Measurements from ENCODE around the gene KIFAP3.
"Not testable (repeated sequence)": the region's sequence is repeated elsewhere in the genome, so short reads cannot be mapped to it uniquely, and the experiment has no call there.

Gene KIFAP3

DNA sequence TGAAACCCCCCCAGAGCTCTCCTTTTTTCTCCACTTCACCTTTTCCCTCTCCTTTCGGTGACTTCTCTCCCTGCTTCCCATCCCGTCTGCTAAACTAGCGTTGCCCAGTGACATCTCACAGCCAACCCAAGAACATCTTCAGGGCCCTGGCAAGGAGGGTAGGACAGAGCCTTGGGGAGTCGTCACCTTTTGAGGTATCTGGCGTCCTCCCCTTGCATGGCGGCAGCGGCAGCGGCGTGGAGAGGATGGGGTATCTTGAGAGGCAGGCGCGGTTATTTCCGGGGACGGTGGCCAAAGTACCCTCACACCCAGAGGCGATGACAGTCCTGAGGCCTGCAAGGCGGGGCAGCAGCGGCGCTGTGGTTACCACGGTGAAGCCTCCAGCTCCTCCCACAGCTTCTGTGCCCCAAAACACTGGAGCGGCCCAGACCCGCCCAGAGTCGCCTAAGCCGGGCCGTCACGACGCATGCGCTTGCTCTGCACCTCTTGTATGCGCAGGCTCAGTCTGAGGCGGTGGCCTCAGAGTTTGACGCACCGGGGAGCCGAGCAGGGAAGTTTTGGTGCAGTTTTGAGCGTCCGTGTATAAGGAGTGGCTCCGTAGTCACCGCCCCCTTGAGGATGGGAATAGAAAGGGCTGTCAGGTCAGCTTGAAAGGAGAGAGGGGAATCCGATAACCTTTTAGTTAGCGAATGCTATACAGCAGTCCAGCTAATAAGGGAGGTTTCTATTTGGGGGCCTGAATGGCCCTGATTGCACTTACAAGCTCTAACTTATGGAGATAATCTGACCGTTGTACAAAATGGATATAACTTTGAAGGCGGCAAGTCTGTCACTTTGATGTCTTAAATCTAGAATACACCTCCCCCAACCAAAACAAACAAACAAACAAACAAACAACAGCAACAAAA, at the start of gene KIFAP3:
Gene KIFAP3, minus strand, starts transcription at position 446 of the 908 bp plus-strand sequence. Its CDS starts 228 bp downstream, at position 218.
- Histone ChIP-seq H3K36me3 (ENCODE audit: control insufficient read depth in 1 of 2, insufficient read depth in 2 of 2, low read length in 2 of 2) (no peaks in the 10 kb centered on the region), H3K27me3 (ENCODE audit: low read depth, low read length) (no peaks in the 10 kb centered on the region), H3K4me1 (ENCODE audit: control insufficient read depth in 1 of 2, insufficient read depth in 2 of 2, low read length in 2 of 2) (peaks cover 8 to 21% of the 10 kb centered on the region in 2 donors), H3K27ac (ENCODE audit: low read length) (peak within 1 kb of the TSS; percentile 89), H3K9me3 (ENCODE audit: control insufficient read depth in 1 of 2, low read length in 2 of 2) (peaks cover 0 to 5% of the 10 kb centered on the region in 2 donors), H3K4me3 (ENCODE audit: low read depth in 1 of 2, low read length in 2 of 2) (peak within 1 kb of the TSS; percentile 97 to 99)

GRCh38 chr1:170122366-170122765, 47.9 kb upstream of the KIFAP3 start:
- Histone ChIP-seq H3K36me3 (ENCODE audit: control insufficient read depth in 1 of 2, insufficient read depth in 2 of 2, low read length in 2 of 2) (no peaks in the 10 kb centered on the region), H3K4me1 (ENCODE audit: control insufficient read depth in 1 of 2, insufficient read depth in 2 of 2, low read length in 2 of 2) (no peaks in the 10 kb centered on the region), H3K27ac (ENCODE audit: low read length) (no peak overlapping the region), H3K9me3 (ENCODE audit: control insufficient read depth in 1 of 2, low read length in 2 of 2) (no peaks in the 10 kb centered on the region), H3K4me3 (ENCODE audit: low read depth in 1 of 2, low read length in 2 of 2) (no peak overlapping the region), H3K27me3 (ENCODE audit: low read depth, low read length) (no peaks in the 10 kb centered on the region)

DNA sequence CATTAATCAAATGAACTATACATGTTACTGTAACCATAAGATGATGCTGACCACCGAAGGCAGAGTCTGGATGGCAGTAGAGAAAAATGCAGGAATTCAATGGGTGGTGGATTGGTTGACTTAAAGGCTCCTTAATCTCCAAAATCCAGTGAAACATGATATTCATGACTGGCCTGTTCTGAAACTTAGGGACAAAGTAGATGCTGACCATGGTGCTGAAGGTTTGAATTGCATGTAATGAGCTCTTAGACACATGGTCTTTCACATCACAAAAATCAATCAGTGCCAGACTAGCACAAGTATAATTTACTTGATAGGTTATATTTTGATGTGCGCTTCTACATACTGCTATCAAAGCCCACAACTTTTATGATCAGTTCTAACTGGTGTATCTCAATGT, 40.4 kb upstream of the KIFAP3 start:
- Histone ChIP-seq H3K4me3 (ENCODE audit: low read depth in 1 of 2, low read length in 2 of 2) (no peak overlapping the region), H3K27me3 (ENCODE audit: low read depth, low read length) (no peaks in the 10 kb centered on the region), H3K9me3 (ENCODE audit: control insufficient read depth in 1 of 2, low read length in 2 of 2) (no peaks in the 10 kb centered on the region), H3K4me1 (ENCODE audit: control insufficient read depth in 1 of 2, insufficient read depth in 2 of 2, low read length in 2 of 2) (no peaks in the 10 kb centered on the region), H3K36me3 (ENCODE audit: control insufficient read depth in 1 of 2, insufficient read depth in 2 of 2, low read length in 2 of 2) (no peaks in the 10 kb centered on the region), H3K27ac (ENCODE audit: low read length) (no peak overlapping the region)

GRCh38 chr1:170113140-170113539, 38.6 kb upstream of the KIFAP3 start:
- not testable (repeated sequence) for H3K36me3 ChIP-seq (ENCODE audit: control insufficient read depth in 1 of 2, insufficient read depth in 2 of 2, low read length in 2 of 2); H3K9me3 ChIP-seq (ENCODE audit: control insufficient read depth in 1 of 2, low read length in 2 of 2); H3K4me3 ChIP-seq (ENCODE audit: low read depth in 1 of 2, low read length in 2 of 2); H3K27me3 ChIP-seq (ENCODE audit: low read depth, low read length); H3K4me1 ChIP-seq (ENCODE audit: control insufficient read depth in 1 of 2, insufficient read depth in 2 of 2, low read length in 2 of 2); H3K27ac ChIP-seq (ENCODE audit: low read length)

DNA sequence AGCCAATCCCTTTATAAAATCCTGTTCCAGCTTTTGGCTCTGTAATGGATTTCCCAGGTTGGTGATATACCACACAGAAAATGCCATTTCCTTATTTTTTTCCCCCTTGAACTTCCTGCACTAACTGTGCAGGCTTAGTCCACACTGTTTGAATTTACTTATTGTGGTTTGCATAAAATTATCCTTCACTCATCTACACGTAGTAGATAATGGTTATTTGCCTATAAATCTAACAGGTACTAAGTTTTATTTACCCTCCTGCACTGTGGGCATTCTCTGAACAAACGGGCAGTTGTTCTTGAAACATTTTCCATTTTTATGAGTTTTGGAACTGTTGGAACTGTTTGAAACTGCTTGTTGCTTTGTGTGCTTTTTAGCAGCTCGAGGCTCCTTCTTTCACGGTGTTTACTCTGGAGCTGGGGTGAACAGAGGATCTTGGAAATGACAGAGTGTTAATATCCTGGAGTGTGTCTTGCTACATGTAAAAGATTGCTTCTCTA, 23.0 kb upstream of the KIFAP3 start:
- H3K36me3 ChIP-seq (ENCODE audit: control insufficient read depth in 1 of 2, insufficient read depth in 2 of 2, low read length in 2 of 2) = no peaks in the 10 kb centered on the region

GRCh38 chr1:170096806-170097340, 22.4 kb upstream of the KIFAP3 start:
- Histone ChIP-seq H3K4me3 (ENCODE audit: low read depth in 1 of 2, low read length in 2 of 2) (no peak overlapping the region), H3K9me3 (ENCODE audit: control insufficient read depth in 1 of 2, low read length in 2 of 2) (no peaks in the 10 kb centered on the region), H3K27me3 (ENCODE audit: low read depth, low read length) (no peaks in the 10 kb centered on the region), H3K36me3 (ENCODE audit: control insufficient read depth in 1 of 2, insufficient read depth in 2 of 2, low read length in 2 of 2) (no peaks in the 10 kb centered on the region), H3K4me1 (ENCODE audit: control insufficient read depth in 1 of 2, insufficient read depth in 2 of 2, low read length in 2 of 2) (no peaks in the 10 kb centered on the region), H3K27ac (ENCODE audit: low read length) (no peak overlapping the region)

More for the DNA sequence above, 23.0 kb upstream of the KIFAP3 start:
- no peaks in the 10 kb centered on the region for H3K27me3 ChIP-seq (ENCODE audit: low read depth, low read length)
- no peaks in the 10 kb centered on the region for H3K9me3 ChIP-seq (ENCODE audit: control insufficient read depth in 1 of 2, low read length in 2 of 2)
- no peaks in the 10 kb centered on the region for H3K4me1 ChIP-seq (ENCODE audit: control insufficient read depth in 1 of 2, insufficient read depth in 2 of 2, low read length in 2 of 2)
- no peak overlapping the region for H3K27ac ChIP-seq (ENCODE audit: low read length)
- no peak overlapping the region for H3K4me3 ChIP-seq (ENCODE audit: low read depth in 1 of 2, low read length in 2 of 2)

- Histone ChIP-seq H3K36me3 (ENCODE audit: control insufficient read depth in 1 of 2, insufficient read depth in 2 of 2, low read length in 2 of 2) (no peaks in the 10 kb centered on the region), H3K4me3 (ENCODE audit: low read depth in 1 of 2, low read length in 2 of 2) (no peak overlapping the region), H3K9me3 (ENCODE audit: control insufficient read depth in 1 of 2, low read length in 2 of 2) (no peaks in the 10 kb centered on the region), H3K27ac (ENCODE audit: low read length) (no peak overlapping the region), H3K4me1 (ENCODE audit: control insufficient read depth in 1 of 2, insufficient read depth in 2 of 2, low read length in 2 of 2) (no peaks in the 10 kb centered on the region), H3K27me3 (ENCODE audit: low read depth, low read length) (no peaks in the 10 kb centered on the region)
Observed at GRCh38 chr1:170095976-170096748, 21.7 kb upstream of the KIFAP3 start.

DNA sequence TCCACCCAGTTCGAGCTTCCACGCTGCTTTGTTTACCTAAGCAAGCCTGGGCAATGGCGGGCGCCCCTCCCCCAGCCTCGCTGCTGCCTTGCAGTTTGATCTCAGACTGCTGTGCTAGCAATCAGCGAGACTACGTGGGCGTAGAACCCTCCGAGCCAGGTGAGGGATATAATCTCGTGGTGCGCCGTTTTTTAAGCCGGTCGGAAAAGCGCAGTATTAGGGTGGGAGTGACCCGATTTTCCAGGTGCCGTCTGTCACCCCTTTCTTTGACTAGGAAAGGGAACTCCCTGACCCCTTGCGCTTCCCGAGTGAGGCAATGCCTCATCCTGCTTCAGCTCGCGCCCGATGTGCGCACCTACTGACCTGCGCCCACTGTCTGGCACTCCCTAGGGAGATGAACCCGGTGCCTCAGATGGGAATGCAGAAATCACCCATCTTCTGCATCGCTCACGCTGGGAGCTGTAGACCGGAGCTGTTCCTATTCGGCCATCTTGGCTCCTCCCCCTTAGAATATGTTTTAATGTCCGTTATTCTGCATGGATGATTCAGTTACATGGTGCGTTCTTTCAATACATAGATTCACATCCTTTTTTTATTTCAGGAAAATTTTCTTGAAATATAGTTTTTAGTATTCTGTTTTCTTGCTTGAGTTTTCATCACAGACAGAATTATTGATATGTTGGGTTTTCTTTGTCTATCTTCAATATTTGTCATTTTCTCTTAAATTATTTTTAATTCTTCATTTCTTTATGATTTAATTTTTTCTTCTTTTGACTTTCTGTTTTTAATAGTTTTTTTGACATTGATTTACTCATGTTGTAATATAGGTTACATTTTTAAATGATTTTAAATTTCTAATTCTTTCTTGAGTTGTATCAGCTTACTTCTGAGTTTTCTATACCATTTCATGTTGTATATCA, 20.5 kb upstream of the KIFAP3 start:
- H3K4me3 ChIP-seq (ENCODE audit: low read depth in 1 of 2, low read length in 2 of 2); H3K4me1 ChIP-seq (ENCODE audit: control insufficient read depth in 1 of 2, insufficient read depth in 2 of 2, low read length in 2 of 2); H3K27me3 ChIP-seq (ENCODE audit: low read depth, low read length); H3K9me3 ChIP-seq (ENCODE audit: control insufficient read depth in 1 of 2, low read length in 2 of 2); H3K27ac ChIP-seq (ENCODE audit: low read length); H3K36me3 ChIP-seq (ENCODE audit: control insufficient read depth in 1 of 2, insufficient read depth in 2 of 2, low read length in 2 of 2): not testable (repeated sequence)

DNA sequence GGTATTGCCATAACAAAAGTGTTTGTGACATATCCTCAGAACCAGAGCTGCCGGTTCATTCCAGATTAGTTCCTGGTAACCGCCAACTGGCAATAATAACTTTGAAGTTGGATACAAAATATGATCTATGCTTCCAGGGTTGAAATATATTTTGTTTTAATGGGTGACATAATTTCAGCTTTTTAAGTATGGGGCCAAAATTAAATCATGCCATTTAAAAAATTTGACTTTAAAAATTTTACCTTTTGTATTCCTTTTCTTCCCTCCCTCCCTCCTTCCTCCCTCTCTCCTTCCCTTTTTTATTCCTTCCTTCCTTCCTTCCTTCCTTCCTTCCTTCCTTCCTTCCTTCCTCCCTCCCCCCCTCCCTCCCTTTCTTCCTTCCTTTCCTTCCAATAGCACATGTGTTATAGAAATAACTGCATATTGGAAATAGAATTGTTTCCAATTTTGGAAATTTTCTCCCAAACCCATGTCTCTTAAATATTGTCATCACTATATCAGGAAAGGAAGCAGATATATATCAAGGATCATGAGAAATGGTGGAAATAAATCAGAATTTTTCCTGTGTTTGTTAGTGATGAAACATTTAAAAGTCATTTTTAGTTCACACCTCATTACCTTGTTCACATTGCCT, 12.0 kb upstream of the KIFAP3 start:
- Histone ChIP-seq H3K9me3 (ENCODE audit: control insufficient read depth in 1 of 2, low read length in 2 of 2) (no peaks in the 10 kb centered on the region), H3K4me1 (ENCODE audit: control insufficient read depth in 1 of 2, insufficient read depth in 2 of 2, low read length in 2 of 2) (no peaks in the 10 kb centered on the region), H3K4me3 (ENCODE audit: low read depth in 1 of 2, low read length in 2 of 2) (no peak overlapping the region), H3K27ac (ENCODE audit: low read length) (no peak overlapping the region), H3K27me3 (ENCODE audit: low read depth, low read length) (no peaks in the 10 kb centered on the region), H3K36me3 (ENCODE audit: control insufficient read depth in 1 of 2, insufficient read depth in 2 of 2, low read length in 2 of 2) (no peaks in the 10 kb centered on the region)

DNA sequence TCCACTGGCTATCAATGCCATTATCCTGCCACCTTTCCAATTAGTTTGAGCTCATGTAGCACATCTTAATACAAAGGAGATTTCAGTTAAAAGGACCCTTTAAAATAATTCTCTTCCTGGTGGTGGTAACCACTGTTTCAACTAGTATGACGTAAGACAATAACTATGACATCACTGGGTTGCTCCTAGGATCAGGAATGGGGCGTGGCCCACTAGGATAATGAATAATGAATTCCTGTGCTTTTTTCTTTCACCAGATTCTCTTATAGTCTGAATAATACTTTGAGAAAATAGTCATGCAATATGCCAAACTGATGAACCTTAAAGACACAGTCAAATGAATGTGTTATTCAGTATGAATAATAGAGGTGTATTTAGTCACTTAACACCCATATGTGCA, 10.6 kb upstream of the KIFAP3 start:
- Histone ChIP-seq H3K4me1 (ENCODE audit: control insufficient read depth in 1 of 2, insufficient read depth in 2 of 2, low read length in 2 of 2) (no peaks in the 10 kb centered on the region), H3K27ac (ENCODE audit: low read length) (no peak overlapping the region), H3K9me3 (ENCODE audit: control insufficient read depth in 1 of 2, low read length in 2 of 2) (no peaks in the 10 kb centered on the region), H3K27me3 (ENCODE audit: low read depth, low read length) (no peaks in the 10 kb centered on the region), H3K4me3 (ENCODE audit: low read depth in 1 of 2, low read length in 2 of 2) (no peak overlapping the region), H3K36me3 (ENCODE audit: control insufficient read depth in 1 of 2, insufficient read depth in 2 of 2, low read length in 2 of 2) (no peaks in the 10 kb centered on the region)
